Measurements from ENCODE around the gene VRK2.

Gene VRK2

GRCh38 chr2:58045580-58046334 lies 849 bp upstream of the VRK2 start:
- peaks cover 35% of the 10 kb centered on the region for H3K4me1 Mint-ChIP-seq
- ATAC-seq, result no peak
- H3K4me3 Mint-ChIP-seq, result peak overlapping the region; percentile 80
- peaks cover 25% of the 10 kb centered on the region for H3K36me3 Mint-ChIP-seq
- no peaks in the 10 kb centered on the region for H3K9me3 Mint-ChIP-seq
- DNase-seq (ENCODE audit: low spot score in 2 of 2), result no peak
- peak overlapping the region; percentile 93 for H3K27ac Mint-ChIP-seq

GRCh38 chr2:58046335-58046584 lies 346 bp upstream of the VRK2 start:
- Mint-ChIP-seq H3K9me3 (no peaks in the 10 kb centered on the region), H3K4me1 (peaks cover 35% of the 10 kb centered on the region), H3K27ac (peak overlapping the region; percentile 93), H3K4me3 (peak overlapping the region; percentile 80), H3K36me3 (peaks cover 25% of the 10 kb centered on the region)
- ATAC-seq (no peak), DNase-seq (ENCODE audit: low spot score in 2 of 2) (no peak)

- Mint-ChIP-seq H3K36me3 (peaks cover 37% of the 10 kb centered on the region), H3K27ac (peak overlapping the region; percentile 93), H3K9me3 (no peaks in the 10 kb centered on the region), H3K4me1 (peaks cover 39% of the 10 kb centered on the region), H3K4me3 (peak overlapping the region; percentile 80)
- DNase-seq (ENCODE audit: low spot score in 2 of 2) (no peak), ATAC-seq (peak; percentile 74)
Measured at GRCh38 chr2:58047373-58047935, 848 bp downstream of the VRK2 start.

- Mint-ChIP-seq H3K9me3 (no peaks in the 10 kb centered on the region), H3K36me3 (peaks cover 42% of the 10 kb centered on the region), H3K27ac (peak overlapping the region; percentile 93), H3K4me3 (peak overlapping the region; percentile 80), H3K4me1 (peaks cover 34% of the 10 kb centered on the region)
- no peak for ATAC-seq
- DNase-seq (ENCODE audit: low spot score in 2 of 2), result no peak
Measured at GRCh38 chr2:58047961-58048360, 1.4 kb downstream of the VRK2 start.

GRCh38 chr2:58051445-58051844 lies 4.8 kb downstream of the VRK2 start:
- H3K36me3 Mint-ChIP-seq, result peaks cover 41% of the 10 kb centered on the region
- no peak for DNase-seq (ENCODE audit: low spot score in 2 of 2)
- H3K4me1 Mint-ChIP-seq, result peaks cover 24% of the 10 kb centered on the region
- H3K27ac Mint-ChIP-seq, result peak overlapping the region; percentile 4
- ATAC-seq, result no peak
- H3K9me3 Mint-ChIP-seq, result no peaks in the 10 kb centered on the region
- no peak overlapping the region for H3K4me3 Mint-ChIP-seq

GRCh38 chr2:58052978-58053377 lies 6.4 kb downstream of the VRK2 start:
- Mint-ChIP-seq H3K9me3 (no peaks in the 10 kb centered on the region), H3K36me3 (peaks cover 47% of the 10 kb centered on the region), H3K4me1 (peaks cover 25% of the 10 kb centered on the region), H3K27ac (no peak overlapping the region), H3K4me3 (no peak overlapping the region)
- no peak for ATAC-seq
- DNase-seq (ENCODE audit: low spot score in 2 of 2), result no peak

GRCh38 chr2:58054264-58054663 lies 7.7 kb downstream of the VRK2 start:
- Mint-ChIP-seq H3K9me3 (no peaks in the 10 kb centered on the region), H3K4me1 (peaks cover 20% of the 10 kb centered on the region), H3K36me3 (peaks cover 52% of the 10 kb centered on the region), H3K27ac (no peak overlapping the region), H3K4me3 (no peak overlapping the region)
- no peak for ATAC-seq
- no peak for DNase-seq (ENCODE audit: low spot score in 2 of 2)

- Mint-ChIP-seq H3K9me3 (no peaks in the 10 kb centered on the region), H3K4me1 (peaks cover 20% of the 10 kb centered on the region), H3K27ac (peak overlapping the region; percentile 40), H3K4me3 (no peak overlapping the region), H3K36me3 (peaks cover 47% of the 10 kb centered on the region)
- ATAC-seq, result no peak
- DNase-seq (ENCODE audit: low spot score in 2 of 2), result no peak
Measured at GRCh38 chr2:58055033-58055786, 8.6 kb downstream of the VRK2 start.

GRCh38 chr2:58056192-58056916 lies 9.7 kb downstream of the VRK2 start:
- H3K4me3 Mint-ChIP-seq, result no peak overlapping the region
- H3K9me3 Mint-ChIP-seq, result no peaks in the 10 kb centered on the region
- H3K36me3 Mint-ChIP-seq, result peaks cover 47% of the 10 kb centered on the region
- peaks cover 20% of the 10 kb centered on the region for H3K4me1 Mint-ChIP-seq
- DNase-seq (ENCODE audit: low spot score in 2 of 2), result no peak
- ATAC-seq, result no peak
- no peak overlapping the region for H3K27ac Mint-ChIP-seq

GRCh38 chr2:58057707-58058530 lies 11.3 kb downstream of the VRK2 start:
- Mint-ChIP-seq H3K9me3 (no peaks in the 10 kb centered on the region), H3K4me1 (peaks cover 14% of the 10 kb centered on the region), H3K4me3 (no peak overlapping the region), H3K27ac (no peak overlapping the region), H3K36me3 (peaks cover 32% of the 10 kb centered on the region)
- DNase-seq (ENCODE audit: low spot score in 2 of 2) (no peak), ATAC-seq (no peak)

GRCh38 chr2:58063641-58064040 lies 17.0 kb downstream of the VRK2 start:
- DNase-seq (ENCODE audit: low spot score in 2 of 2) (no peak), ATAC-seq (no peak)
- peaks cover 28% of the 10 kb centered on the region for H3K4me1 Mint-ChIP-seq
- peaks cover 12% of the 10 kb centered on the region for H3K36me3 Mint-ChIP-seq
- H3K4me3 Mint-ChIP-seq, result no peak overlapping the region
- H3K9me3 Mint-ChIP-seq, result no peaks in the 10 kb centered on the region
- no peak overlapping the region for H3K27ac Mint-ChIP-seq

- Mint-ChIP-seq H3K4me1 (peaks cover 28% of the 10 kb centered on the region), H3K36me3 (peaks cover 8% of the 10 kb centered on the region), H3K9me3 (no peaks in the 10 kb centered on the region), H3K4me3 (no peak overlapping the region), H3K27ac (no peak overlapping the region)
- DNase-seq (ENCODE audit: low spot score in 2 of 2), result no peak
- ATAC-seq, result peak; percentile 44
Measured at GRCh38 chr2:58064086-58064485, 17.5 kb downstream of the VRK2 start.

GRCh38 chr2:58065248-58065647 lies 18.6 kb downstream of the VRK2 start:
- peaks cover 7% of the 10 kb centered on the region for H3K36me3 Mint-ChIP-seq
- no peak for DNase-seq (ENCODE audit: low spot score in 2 of 2)
- H3K9me3 Mint-ChIP-seq, result no peaks in the 10 kb centered on the region
- ATAC-seq, result no peak
- H3K4me1 Mint-ChIP-seq, result peaks cover 28% of the 10 kb centered on the region
- H3K27ac Mint-ChIP-seq, result no peak overlapping the region
- no peak overlapping the region for H3K4me3 Mint-ChIP-seq

GRCh38 chr2:58067001-58067400 lies 20.4 kb downstream of the VRK2 start:
- Mint-ChIP-seq H3K4me3 (no peak overlapping the region), H3K4me1 (peaks cover 30% of the 10 kb centered on the region), H3K36me3 (peaks cover 7% of the 10 kb centered on the region), H3K9me3 (no peaks in the 10 kb centered on the region), H3K27ac (no peak overlapping the region)
- DNase-seq (ENCODE audit: low spot score in 2 of 2), result no peak
- no peak for ATAC-seq

GRCh38 chr2:58070765-58071164 lies 24.2 kb downstream of the VRK2 start:
- peaks cover 7% of the 10 kb centered on the region for H3K36me3 Mint-ChIP-seq
- H3K27ac Mint-ChIP-seq, result no peak overlapping the region
- H3K4me3 Mint-ChIP-seq, result no peak overlapping the region
- peaks cover 27% of the 10 kb centered on the region for H3K4me1 Mint-ChIP-seq
- ATAC-seq (no peak), DNase-seq (ENCODE audit: low spot score in 2 of 2) (no peak)
- no peaks in the 10 kb centered on the region for H3K9me3 Mint-ChIP-seq
